HTR-8/SVneo (cell line): ENCODE results near the gene SLC47A1.
"Not testable (repeated sequence)": the region's sequence is repeated elsewhere in the genome, so short reads cannot be mapped to it uniquely, and the experiment has no call there.

ENCODE experiments used
- DNase-seq: peaks from one replicate; pipeline ENCODE4 v3.0.0; 2011; ENCODE audit warnings: low spot score, mixed read lengths; ENCODE audit not compliant: insufficient read length
- FAIRE-seq: peaks from 2 replicates; lab custom pipeline; 2011; peaks lifted over from hg19 to GRCh38; lab: Jason Lieb, UNC

SLC47A1 gene

GRCh38 chr17:19519388-19520291 lies 14.0 kb upstream of the SLC47A1 start:
- FAIRE-seq, DNase-seq: not testable (repeated sequence)

GRCh38 chr17:19520641-19521040 lies 13.0 kb upstream of the SLC47A1 start:
- DNase-seq, result no peak
- FAIRE-seq, result no peak

DNA sequence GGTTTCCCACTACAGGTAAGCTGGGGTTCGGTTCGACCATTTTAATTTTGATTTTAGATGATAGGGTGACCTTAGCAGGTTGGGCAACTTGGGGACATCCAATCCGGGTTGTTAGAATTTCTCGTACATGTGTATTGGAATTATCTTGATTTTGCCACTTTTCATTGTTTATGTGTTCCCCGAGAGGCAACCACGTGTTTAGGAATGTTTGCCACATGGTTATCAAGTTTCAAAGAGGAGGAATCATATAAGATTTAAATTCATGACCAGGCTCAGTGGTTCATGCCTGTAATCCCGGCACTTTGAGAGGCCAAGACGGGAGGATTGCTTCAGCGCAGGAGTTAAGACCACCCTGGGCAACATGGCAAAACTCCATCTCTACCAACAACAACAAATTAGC lies 10.0 kb upstream of the SLC47A1 start:
- FAIRE-seq (peak; percentile 4), DNase-seq (no peak)

DNA sequence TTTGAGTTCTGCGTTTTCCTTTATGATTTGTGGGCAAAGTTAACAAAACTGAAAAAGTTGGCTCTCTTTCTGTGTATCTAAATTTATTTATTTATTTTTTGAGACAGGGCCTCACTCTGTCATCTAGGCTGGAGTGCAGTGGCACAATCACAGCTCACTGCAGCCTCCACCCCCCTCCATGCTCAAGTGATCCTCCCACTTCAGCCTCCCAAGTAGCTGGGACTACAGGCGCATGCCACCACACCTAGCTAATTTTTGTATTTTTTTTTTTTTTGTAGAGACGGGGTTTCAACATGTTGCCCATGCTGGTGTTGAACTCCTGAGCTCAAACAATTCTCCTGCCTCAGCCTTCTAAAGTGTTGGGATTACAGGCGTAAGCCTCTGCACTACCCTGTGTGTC lies 6.7 kb upstream of the SLC47A1 start:
- not testable (repeated sequence) for DNase-seq, FAIRE-seq

DNA sequence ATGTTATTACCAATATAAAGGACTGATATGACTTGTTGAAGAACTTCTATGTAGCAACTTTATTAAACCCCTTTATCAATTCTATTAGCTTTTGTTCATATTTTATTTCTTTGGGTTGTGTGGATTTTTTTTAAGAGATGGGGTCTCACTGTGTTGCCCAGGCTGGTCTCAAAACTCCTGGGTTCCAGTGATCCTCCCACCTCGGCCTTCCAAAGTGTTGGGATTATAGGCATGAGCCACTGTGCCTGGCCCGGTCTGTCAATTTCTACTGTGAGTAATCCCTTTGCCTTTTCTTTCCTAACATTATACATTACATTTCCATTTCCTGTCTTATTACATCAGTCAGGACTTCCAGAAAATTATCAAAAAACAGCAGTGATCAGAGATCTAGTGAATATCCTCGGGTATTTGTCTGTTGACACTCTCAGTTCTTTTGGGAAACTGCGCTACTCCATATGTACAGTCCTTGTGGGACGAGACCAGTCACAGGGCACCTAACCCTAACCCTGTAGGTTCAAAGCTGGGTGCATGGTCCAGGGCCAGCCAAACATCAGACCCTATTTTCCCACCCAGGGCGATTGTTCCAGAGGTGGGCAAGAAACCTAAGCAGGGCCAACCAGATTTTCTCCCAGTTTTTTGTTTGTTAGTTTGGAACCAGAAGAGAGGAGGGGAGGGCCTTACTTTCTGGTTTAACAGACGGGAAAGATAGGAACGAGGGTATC lies 1.7 kb upstream of the SLC47A1 start:
- DNase-seq (no peak), FAIRE-seq (no peak)

GRCh38 chr17:19533036-19533717 lies 477 bp upstream of the SLC47A1 start:
- DNase-seq (no peak), FAIRE-seq (peak; percentile 62)

GRCh38 chr17:19534562-19535149 lies 1.0 kb downstream of the SLC47A1 start:
- DNase-seq (no peak), FAIRE-seq (no peak)

GRCh38 chr17:19537111-19537510 lies 3.5 kb downstream of the SLC47A1 start:
- DNase-seq, result no peak
- no peak for FAIRE-seq

DNA sequence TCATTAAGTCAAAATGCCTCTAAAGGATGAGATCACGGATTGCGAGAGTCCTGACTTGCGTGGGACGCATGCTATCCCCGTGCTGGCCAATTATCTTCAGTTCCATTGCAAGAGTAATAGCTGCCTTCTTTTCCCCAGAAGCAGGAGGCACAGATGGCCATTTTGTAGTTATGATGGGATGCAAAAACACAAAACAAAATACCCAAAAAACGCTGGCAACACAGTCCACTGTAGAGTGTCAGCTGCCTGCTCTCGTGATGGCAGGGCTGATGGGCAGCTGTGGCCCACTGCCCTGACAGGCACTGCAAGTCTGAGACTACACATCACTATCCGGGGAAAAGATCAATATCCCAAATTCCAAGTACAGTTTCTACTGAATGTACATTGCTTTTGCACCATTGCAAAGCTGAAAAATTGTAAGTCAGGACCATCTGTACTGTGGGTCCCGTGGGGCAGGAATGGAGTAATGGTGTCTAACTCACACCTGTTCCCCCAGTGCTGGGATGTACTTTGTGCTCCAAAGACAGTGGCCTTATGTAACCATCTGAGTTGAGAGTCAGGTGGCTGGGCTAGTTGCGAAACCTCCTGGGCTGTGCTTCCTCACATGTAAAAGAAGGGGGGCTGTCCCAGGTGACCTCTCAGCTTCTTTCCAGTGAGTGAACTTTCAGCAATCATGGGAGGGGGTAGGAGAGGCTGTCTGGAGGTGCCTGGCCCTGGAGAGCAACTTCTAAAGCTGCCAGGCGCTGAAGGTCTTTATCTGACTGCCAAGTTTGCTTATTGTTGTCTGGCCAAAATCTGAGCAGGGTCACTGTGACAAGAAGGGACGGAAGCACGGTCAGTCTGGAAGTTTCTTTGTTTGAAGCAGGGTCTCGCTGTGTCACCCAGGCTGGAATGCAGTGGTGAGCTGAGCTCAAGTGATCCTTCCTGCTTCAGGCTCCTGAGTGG lies 4.7 kb downstream of the SLC47A1 start:
- DNase-seq (no peak), FAIRE-seq (no peak)

DNA sequence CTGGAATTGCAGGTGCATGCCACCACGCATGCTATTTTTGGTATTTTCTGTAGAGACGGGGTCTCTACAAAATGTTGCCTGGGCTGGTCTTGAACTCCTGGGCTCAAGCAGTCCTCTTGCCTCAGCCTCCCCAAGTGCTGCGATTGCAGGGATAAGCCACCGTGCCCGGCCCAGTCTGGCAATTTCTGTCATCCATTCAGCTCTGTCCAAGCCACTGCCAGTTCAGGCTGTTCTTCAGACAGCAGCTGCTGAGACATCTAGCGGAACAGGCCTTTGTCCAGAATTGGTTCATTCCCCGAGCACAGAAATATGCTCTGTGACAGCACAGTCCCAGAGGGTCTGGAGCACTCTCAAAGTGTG lies 5.4 kb downstream of the SLC47A1 start:
- no peak for FAIRE-seq
- DNase-seq, result no peak

DNA sequence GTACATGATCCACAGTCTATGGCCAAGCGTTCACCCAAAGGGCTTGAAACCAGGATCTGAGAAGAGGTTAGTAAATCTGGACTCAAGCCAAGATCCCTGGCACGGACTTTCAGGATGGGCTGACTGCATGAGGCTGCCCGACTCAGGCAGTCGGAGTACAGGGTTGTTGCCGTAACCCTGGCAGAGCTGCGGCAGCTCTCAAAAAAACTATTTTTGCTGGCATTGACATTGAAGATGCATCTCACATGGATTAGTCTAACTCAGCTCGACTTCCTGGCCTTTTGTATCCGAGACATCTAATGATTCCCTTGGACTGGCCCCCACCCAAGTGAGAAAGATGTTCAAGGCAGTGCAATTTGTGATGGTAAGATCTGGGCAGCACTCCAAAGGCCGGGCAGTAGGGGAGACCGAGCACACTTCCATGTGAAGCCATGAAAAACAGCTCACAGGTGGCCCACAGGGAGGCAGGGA lies 6.2 kb downstream of the SLC47A1 start:
- FAIRE-seq (no peak), DNase-seq (no peak)

- DNase-seq (no peak), FAIRE-seq (no peak)
These were observed 7.2 kb downstream of the SLC47A1 start for GRCh38 chr17:19540706-19541370.

- no peak for FAIRE-seq
- no peak for DNase-seq
These were observed 7.8 kb downstream of the SLC47A1 start for GRCh38 chr17:19541445-19541844.

DNA sequence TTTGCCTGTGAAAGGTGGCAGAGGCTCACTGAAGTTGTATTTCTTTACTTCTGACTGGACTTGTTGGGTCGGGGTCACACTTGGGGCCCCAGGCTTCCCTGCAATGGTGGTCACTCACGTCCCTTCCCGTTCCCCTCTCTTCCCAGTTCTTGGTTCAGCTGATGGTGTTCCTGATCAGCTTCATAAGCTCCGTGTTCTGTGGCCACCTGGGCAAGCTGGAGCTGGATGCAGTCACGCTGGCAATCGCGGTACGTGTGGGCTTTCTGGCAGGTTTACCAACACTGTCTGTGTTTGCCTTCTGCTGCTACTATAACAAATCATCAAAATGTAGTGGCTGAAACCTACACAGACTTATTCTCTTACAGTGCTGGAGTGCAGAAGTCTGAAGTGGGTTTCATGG lies 8.6 kb downstream of the SLC47A1 start:
- no peak for DNase-seq
- FAIRE-seq, result no peak

GRCh38 chr17:19544366-19544765 lies 10.7 kb downstream of the SLC47A1 start:
- FAIRE-seq (no peak), DNase-seq (no peak)

DNA sequence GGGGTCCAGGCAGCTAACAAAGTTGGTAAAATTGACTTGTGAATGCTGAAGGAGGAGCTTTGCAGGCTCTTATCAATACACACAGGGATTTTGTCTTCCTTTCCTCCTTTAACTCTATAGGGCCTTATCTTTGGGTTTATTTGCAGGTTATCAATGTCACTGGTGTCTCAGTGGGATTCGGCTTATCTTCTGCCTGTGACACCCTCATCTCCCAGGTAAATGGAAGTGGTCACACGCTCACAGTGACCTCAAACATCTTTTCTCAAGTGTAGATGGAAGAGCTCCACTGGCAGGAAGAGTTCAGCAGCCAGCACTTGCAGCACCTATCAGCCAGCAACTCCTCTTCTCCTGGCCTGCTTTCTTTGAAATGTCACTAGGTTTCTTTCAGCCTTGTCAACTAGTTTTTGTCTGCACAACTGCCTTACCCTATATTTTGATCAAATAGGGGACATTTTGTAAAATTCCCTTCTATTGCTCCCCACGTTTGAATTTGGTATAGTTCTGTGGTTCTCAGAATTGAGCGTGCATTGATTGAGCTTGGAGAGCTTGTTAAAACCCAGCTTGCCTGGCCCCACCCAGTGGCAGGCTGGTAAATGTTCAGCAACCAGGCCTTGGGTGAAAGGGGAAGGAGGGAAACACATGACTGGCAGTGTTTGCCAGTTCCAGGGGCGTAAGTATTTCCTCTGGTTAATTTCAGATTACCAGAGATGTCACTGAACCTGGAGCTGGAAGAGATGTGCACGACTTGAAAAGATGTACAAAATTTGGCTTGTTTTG lies 12.8 kb downstream of the SLC47A1 start:
- DNase-seq (no peak), FAIRE-seq (peak; percentile 13)

DNA sequence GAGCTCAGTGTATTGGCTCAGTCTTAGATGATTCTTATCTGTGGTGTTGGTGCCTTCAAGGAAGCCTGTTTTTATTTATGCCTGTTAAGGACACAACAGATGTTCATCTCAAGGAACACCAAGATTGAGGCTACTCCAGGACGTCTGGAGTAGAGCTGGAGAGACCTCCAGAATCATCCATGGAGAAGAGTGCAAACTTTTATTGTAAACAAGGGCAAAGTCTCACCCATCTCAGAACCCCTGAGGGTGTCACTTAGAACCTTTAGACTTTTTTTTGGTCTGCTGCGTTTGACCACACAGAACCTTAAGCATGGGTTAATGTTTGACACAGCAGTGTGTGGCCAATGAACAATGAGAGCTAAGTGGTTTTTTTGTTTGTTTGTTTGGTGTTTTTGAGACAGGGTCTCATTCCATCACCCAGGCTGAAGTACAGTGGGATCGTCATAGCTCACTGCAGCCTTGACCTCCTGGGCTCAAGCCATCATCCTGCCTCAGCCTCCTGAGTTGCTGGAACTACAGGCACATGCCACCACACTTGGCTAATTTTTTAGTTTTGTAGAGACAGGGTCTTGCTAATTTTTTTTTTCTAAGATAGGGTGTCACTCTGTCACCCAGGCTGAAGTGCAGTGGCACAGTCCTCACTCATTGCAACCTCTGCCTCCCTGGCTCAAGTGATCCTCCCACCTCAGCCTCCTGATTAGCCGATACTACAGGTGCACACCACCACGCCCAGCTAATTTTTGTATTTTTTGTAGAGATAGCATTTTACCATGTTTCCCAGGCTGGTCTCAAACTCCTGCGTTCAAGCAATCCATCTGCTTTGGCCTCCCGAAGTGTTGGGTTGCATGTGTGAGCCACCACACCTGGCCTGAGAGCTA lies 16.3 kb downstream of the SLC47A1 start:
- FAIRE-seq, result peak; percentile 9
- no peak for DNase-seq
